Measurements from ENCODE around the gene CST6. TPM values are rescaled to one million over a fixed set of nuclear protein-coding genes. Genes with fewer than 3 reads are reported as not detected.

The CST6 gene
- total RNA-seq, 4 donors from 2014 or later = 1.7 TPM; not detected in 3

DNA sequence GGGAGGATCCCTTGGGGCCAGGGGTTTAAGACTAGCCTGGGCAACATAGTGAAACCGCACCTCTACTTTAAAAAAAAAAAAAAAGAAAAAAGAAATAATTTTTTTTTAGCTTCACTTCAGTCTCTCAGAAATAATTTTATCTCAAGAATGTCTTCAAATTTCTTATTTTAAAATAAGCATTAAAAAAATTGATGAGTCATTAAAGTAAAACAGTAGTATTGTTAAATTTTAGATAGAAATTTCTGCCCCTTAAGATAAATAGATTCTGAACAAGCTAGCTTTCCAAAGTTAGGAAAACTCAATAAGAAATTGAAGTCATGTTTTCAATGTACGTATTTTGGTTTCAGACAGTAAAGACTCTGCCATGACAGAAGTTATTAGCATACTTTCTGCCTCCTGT is 50.6 kb downstream of the CST6 start:
- WGBS, 2 donors (ENCODE audit: low coverage in 1 of 2) = 95 to 100% methylated on average over 2 of the region's 2 CpGs
- Histone ChIP-seq H3K36me3 (peaks cover 7 to 100% of the 10 kb centered on the region in 2 donors), H3K27me3 (no peaks in the 10 kb centered on the region), H3K4me3 (no peak overlapping the region), H3K4me1 (no peaks in the 10 kb centered on the region), H3K9me3 (no peaks in the 10 kb centered on the region), H3K27ac (no peak overlapping the region)
- no peak for ATAC-seq
- TF ChIP-seq, protein P1, sequence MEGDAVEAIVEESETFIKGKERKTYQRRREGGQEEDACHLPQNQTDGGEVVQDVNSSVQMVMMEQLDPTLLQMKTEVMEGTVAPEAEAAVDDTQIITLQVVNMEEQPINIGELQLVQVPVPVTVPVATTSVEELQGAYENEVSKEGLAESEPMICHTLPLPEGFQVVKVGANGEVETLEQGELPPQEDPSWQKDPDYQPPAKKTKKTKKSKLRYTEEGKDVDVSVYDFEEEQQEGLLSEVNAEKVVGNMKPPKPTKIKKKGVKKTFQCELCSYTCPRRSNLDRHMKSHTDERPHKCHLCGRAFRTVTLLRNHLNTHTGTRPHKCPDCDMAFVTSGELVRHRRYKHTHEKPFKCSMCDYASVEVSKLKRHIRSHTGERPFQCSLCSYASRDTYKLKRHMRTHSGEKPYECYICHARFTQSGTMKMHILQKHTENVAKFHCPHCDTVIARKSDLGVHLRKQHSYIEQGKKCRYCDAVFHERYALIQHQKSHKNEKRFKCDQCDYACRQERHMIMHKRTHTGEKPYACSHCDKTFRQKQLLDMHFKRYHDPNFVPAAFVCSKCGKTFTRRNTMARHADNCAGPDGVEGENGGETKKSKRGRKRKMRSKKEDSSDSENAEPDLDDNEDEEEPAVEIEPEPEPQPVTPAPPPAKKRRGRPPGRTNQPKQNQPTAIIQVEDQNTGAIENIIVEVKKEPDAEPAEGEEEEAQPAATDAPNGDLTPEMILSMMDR (IDR thresholded peaks at IDR 0.05) = no peak
- TF ChIP-seq POLR2A (IDR thresholded peaks at IDR 0.05) = no peak
- no peak for TF ChIP-seq POLR2AphosphoS5 (IDR thresholded peaks at IDR 0.05)
- no peak for TF ChIP-seq EP300 (IDR thresholded peaks at IDR 0.05)

Other genes starting within 250 kb of the CST6 start
- 10 to 100 TPM; 11.2 to 23.4 (median 15.7) TPM for gene AP5B1, start 231.0 kb upstream of the CST6 start, total RNA-seq
- gene OVOL1, start 224.9 kb upstream of the CST6 start, total RNA-seq = under 1 TPM in 1 of 4 donors, not detected in 3; 0.62 TPM
- under 1 TPM in 1 of 4 donors, not detected in 3; 0.13 TPM for gene SNX32, start 178.0 kb upstream of the CST6 start, total RNA-seq
- gene CFL1, start 153.8 kb upstream of the CST6 start, total RNA-seq = 100 to 1,000 TPM; 559 to 895 (median 639) TPM
- 10 to 100 TPM; 37.2 to 71.7 (median 60.8) TPM for gene MUS81, start 151.6 kb upstream of the CST6 start, total RNA-seq
- 10 to 100 TPM; 55.6 to 92.8 (median 81.2) TPM for gene EFEMP2, start 139.2 kb upstream of the CST6 start, total RNA-seq
- 1 to 10 TPM in 1 of 4 donors, under 1 TPM in 2, not detected in 1; 0.52 to 3.6 (median 0.94) TPM for gene CTSW, start 132.2 kb upstream of the CST6 start, total RNA-seq
- gene FIBP, start 123.5 kb upstream of the CST6 start, total RNA-seq = 10 to 100 TPM; 35.2 to 62.3 (median 54.6) TPM
- gene CCDC85B, start 121.3 kb upstream of the CST6 start, total RNA-seq = 100 to 1,000 TPM in 1 of 4 donors, 10 to 100 TPM in 3; 68.7 to 111 (median 77.7) TPM
- gene FOSL1, start 111.6 kb upstream of the CST6 start, total RNA-seq = 10 to 100 TPM in 1 of 4 donors, 1 to 10 TPM in 3; 1.4 to 24.9 (median 4.1) TPM
- 10 to 100 TPM; 19.4 to 38.4 (median 33.3) TPM for gene C11orf68, start 92.9 kb upstream of the CST6 start, total RNA-seq
- 100 to 1,000 TPM in 2 of 4 donors, 10 to 100 TPM in 2; 80.2 to 118 (median 98.8) TPM for gene DRAP1, start 92.6 kb upstream of the CST6 start, total RNA-seq
- gene TSGA10IP, start 66.5 kb upstream of the CST6 start, total RNA-seq = not detected
- 10 to 100 TPM; 32.3 to 96.1 (median 39.7) TPM for gene SART1, start 50.3 kb upstream of the CST6 start, total RNA-seq
- 10 to 100 TPM; 29.3 to 35.0 (median 30.7) TPM for gene EIF1AD, start 9.9 kb upstream of the CST6 start, total RNA-seq
- gene BANF1, start 9.5 kb upstream of the CST6 start, total RNA-seq = 10 to 100 TPM; 35.9 to 61.2 (median 43.4) TPM
- gene CATSPER1, start 14.5 kb downstream of the CST6 start, total RNA-seq = under 1 TPM in 1 of 4 donors, not detected in 3; 0.12 TPM
- 1 to 10 TPM; 1.2 to 7.8 (median 2.2) TPM for gene GAL3ST3, start 37.2 kb downstream of the CST6 start, total RNA-seq
- 100 to 1,000 TPM; 113 to 179 (median 160) TPM for gene SF3B2, start 40.4 kb downstream of the CST6 start, total RNA-seq
- gene PACS1, start 58.3 kb downstream of the CST6 start, total RNA-seq = 10 to 100 TPM; 32.7 to 81.8 (median 38.2) TPM
- 10 to 100 TPM; 24.6 to 49.6 (median 34.2) TPM for gene KLC2, start 245.7 kb downstream of the CST6 start, total RNA-seq